Breast epithelium (tissue), 4 donors: ENCODE measurements around the gene TDRD5. TPM values are rescaled to one million over a fixed set of nuclear protein-coding genes. Genes with fewer than 3 reads are reported as not detected.
A peak's percentile ranks its signal among the peaks of the same experiment; 100 is the strongest.

Experiments
- DNase-seq, 2 donors: peaks; one replicate each; pipeline ENCODE4 v3.0.0-alpha.2; 2019; ENCODE audit warnings: low spot score in 2 of 2
- H3K27ac ChIP-seq, 2 donors: fragments of 200-600 bp; sonication (generic) in 1 of 2; one replicate each; pipeline ENCODE4 v1.5.1; 2016 to 2019; ENCODE audit warnings: mild to moderate bottlenecking in 1 of 2
- H3K27me3 ChIP-seq, 2 donors: fragments of 200-600 bp; sonication (generic) in 1 of 2; one replicate each; pipeline versions ENCODE4 v1.5.1 to v1.6.0; 2017 to 2019; ENCODE audit warnings: control low read depth in 1 of 2, mild to moderate bottlenecking in 1 of 2
- H3K36me3 ChIP-seq: fragments of 200-600 bp; one replicate; pipeline ENCODE4 v1.5.1; 2019
- H3K4me1 ChIP-seq, 2 donors: fragments of 200-600 bp; sonication (generic); one replicate each; pipeline ENCODE4 v1.5.1; 2016 to 2019; ENCODE audit warnings: control low read depth in 1 of 2
- H3K4me3 ChIP-seq, 3 donors: fragments of 200-600 bp; sonication (generic); 1 replicate in 2 of 3; 2 replicates in 1 of 3; pipeline ENCODE4 v1.5.1; 2016 to 2019; ENCODE audit warnings: mild to moderate bottlenecking in 3 of 3, moderate library complexity in 2 of 3
- H3K9me3 ChIP-seq, 2 donors: fragments of 200-600 bp; sonication (generic) in 1 of 2; one replicate each; pipeline ENCODE4 v1.5.1; 2016 to 2019; ENCODE audit warnings: control low read depth in 1 of 2
- POLR2A ChIP-seq: fragments of 450-650 bp; IDR thresholded peaks from one replicate; pipeline ENCODE4 v1.6.1; 2016; ENCODE audit warnings: antibody characterized with exemption, mild to moderate bottlenecking, moderate library complexity
- POLR2AphosphoS5 ChIP-seq, 3 donors: sonication (generic); formaldehyde crosslinking; IDR thresholded peaks; one replicate each; pipeline ENCODE4 v1.6.1; 2017; ENCODE audit warnings: antibody characterized with exemption in 3 of 3
- intact Hi-C: fragments of 100-400 bp; cut with DNase I; formaldehyde crosslinking; loops from one replicate; pipeline ENCODE4 v1.15.1; 2023; ENCODE audit warnings: low total_unique reads
- total RNA-seq, 3 donors: library from RNA; depleted of rRNA; stranded (reverse); fragments of >200 nt; gene quantifications; one replicate each; pipeline ENCODE4 v1.1.0, GENCODE V29; 2016
- TF ChIP-seq, protein P1 (sequence below), 3 donors: fragments of 450-650 bp; IDR thresholded peaks; one replicate each; pipeline ENCODE4 v1.5.1; 2016 to 2017; ENCODE audit warnings: antibody characterized with exemption in 3 of 3, mild to moderate bottlenecking in 3 of 3, moderate library complexity in 3 of 3

Gene TDRD5
- total RNA-seq, 3 donors from 2014 or later, result 0.96 to 5.7 (median 3.9) TPM

- H3K9me3 ChIP-seq, result no peaks in the 10 kb centered on the region
- no peaks in the 10 kb centered on the region for H3K4me1 ChIP-seq
- intact Hi-C loops, result no loop called here
- H3K4me3 ChIP-seq, result no peak overlapping the region
- no peak for TF ChIP-seq POLR2A
- TF ChIP-seq, protein P1, sequence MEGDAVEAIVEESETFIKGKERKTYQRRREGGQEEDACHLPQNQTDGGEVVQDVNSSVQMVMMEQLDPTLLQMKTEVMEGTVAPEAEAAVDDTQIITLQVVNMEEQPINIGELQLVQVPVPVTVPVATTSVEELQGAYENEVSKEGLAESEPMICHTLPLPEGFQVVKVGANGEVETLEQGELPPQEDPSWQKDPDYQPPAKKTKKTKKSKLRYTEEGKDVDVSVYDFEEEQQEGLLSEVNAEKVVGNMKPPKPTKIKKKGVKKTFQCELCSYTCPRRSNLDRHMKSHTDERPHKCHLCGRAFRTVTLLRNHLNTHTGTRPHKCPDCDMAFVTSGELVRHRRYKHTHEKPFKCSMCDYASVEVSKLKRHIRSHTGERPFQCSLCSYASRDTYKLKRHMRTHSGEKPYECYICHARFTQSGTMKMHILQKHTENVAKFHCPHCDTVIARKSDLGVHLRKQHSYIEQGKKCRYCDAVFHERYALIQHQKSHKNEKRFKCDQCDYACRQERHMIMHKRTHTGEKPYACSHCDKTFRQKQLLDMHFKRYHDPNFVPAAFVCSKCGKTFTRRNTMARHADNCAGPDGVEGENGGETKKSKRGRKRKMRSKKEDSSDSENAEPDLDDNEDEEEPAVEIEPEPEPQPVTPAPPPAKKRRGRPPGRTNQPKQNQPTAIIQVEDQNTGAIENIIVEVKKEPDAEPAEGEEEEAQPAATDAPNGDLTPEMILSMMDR (IDR thresholded peaks at IDR 0.05), result no peak
- no peak for TF ChIP-seq POLR2AphosphoS5 (IDR thresholded peaks at IDR 0.05)
- no peaks in the 10 kb centered on the region for H3K36me3 ChIP-seq
- no peak for DNase-seq
- H3K27me3 ChIP-seq, result peaks cover 0 to 44% of the 10 kb centered on the region in 2 donors
- H3K27ac ChIP-seq, result no peak overlapping the region
Measured at GRCh38 chr1:179576509-179576908, 15.1 kb upstream of the TDRD5 start.

- Histone ChIP-seq H3K27ac (no peak overlapping the region), H3K36me3 (no peaks in the 10 kb centered on the region), H3K4me1 (no peaks in the 10 kb centered on the region), H3K4me3 (no peak overlapping the region), H3K27me3 (no peaks in the 10 kb centered on the region), H3K9me3 (no peaks in the 10 kb centered on the region)
- intact Hi-C loops, result no loop called here
- no peak for DNase-seq
- TF ChIP-seq POLR2A (no peak), POLR2AphosphoS5 (IDR thresholded peaks at IDR 0.05) (no peak)
- TF ChIP-seq, protein P1 (IDR thresholded peaks at IDR 0.05), result no peak
Measured at GRCh38 chr1:179583771-179584320, 7.8 kb upstream of the TDRD5 start.

DNA sequence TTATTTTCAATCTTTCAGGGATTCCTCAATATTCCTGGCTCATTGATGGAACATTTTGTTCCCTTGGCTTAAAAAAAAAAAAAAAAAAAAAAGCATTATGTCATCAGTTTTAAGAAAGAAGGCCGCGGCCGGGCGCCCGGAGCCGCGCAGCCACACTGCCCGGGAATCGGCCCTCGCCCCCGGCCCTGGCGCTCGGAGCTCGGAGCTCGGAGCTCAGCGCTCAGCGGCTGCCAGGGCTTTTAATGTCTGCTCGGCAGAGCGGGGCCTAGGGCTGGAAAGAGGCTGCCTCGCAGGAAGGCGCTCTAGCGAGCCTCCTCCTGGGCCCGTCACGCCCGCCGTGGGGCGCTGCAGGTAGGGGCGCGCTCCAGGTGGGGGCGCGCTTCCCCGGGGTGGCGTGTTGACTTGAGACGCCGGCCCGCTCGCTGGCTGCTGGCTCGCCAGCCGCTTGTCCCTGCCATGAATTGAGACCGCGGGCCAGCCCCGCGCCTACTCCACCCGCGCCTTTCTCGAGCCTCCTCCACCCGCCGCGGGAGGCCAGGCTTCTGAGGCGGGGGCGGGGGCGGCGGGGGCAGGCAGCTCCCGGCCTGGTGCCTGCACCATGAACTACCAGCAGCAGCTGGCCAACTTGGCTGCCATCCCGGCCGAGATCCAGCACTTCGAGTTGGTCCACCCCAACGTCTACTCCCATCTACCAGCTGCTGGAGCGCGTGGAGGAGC is 5.4 kb upstream of the TDRD5 start:
- intact Hi-C loops, result no loop called here
- DNase-seq, result peak; percentile 59 to 69
- H3K4me1 ChIP-seq, result no peaks in the 10 kb centered on the region

DNA sequence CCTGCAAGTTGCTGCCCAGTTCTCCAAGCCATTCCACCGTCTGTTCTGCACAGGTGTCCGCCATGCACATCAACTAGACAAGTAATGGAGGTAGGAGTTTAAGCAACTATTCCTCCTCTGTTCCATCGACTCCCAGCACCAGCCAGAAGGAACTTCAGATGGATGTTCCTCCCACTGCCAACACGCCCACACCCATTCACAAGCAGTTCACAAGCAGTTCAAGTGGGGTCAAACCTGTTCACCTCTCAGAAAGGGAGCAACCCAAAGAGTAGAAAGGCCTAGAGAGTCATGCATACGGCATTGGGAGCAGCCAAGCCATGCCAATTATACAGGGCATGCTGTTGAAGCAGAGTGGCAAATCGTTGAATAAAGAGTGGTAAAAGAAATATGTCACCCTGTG is 4.3 kb upstream of the TDRD5 start:
- H3K27me3 ChIP-seq, result peaks cover 3 to 12% of the 10 kb centered on the region in 2 donors
- no peak overlapping the region for H3K27ac ChIP-seq
- no peaks in the 10 kb centered on the region for H3K9me3 ChIP-seq
- TF ChIP-seq, protein P1 (IDR thresholded peaks at IDR 0.05), result no peak
- no peak for TF ChIP-seq POLR2AphosphoS5 (IDR thresholded peaks at IDR 0.05)
- TF ChIP-seq POLR2A, result no peak
- H3K4me1 ChIP-seq, result no peaks in the 10 kb centered on the region
- no peak for DNase-seq
- no peaks in the 10 kb centered on the region for H3K36me3 ChIP-seq
- H3K4me3 ChIP-seq, result no peak overlapping the region
- intact Hi-C loops, result no loop called here

More for the DNA sequence above, 5.4 kb upstream of the TDRD5 start:
- no peaks in the 10 kb centered on the region for H3K36me3 ChIP-seq
- peak overlapping the region; percentile 44 to 67 (median 53) for H3K4me3 ChIP-seq
- H3K27me3 ChIP-seq, result peaks cover 0 to 2% of the 10 kb centered on the region in 2 donors
- H3K27ac ChIP-seq, result peak overlapping the region; percentile 56 to 81
- TF ChIP-seq, protein P1 (IDR thresholded peaks at IDR 0.05), result peak in 2 of 3 donors; percentile 49 to 51
- TF ChIP-seq POLR2AphosphoS5 (IDR thresholded peaks at IDR 0.05) (peak in 1 of 3 donors; percentile 21), POLR2A (no peak)
- H3K9me3 ChIP-seq, result no peaks in the 10 kb centered on the region

DNA sequence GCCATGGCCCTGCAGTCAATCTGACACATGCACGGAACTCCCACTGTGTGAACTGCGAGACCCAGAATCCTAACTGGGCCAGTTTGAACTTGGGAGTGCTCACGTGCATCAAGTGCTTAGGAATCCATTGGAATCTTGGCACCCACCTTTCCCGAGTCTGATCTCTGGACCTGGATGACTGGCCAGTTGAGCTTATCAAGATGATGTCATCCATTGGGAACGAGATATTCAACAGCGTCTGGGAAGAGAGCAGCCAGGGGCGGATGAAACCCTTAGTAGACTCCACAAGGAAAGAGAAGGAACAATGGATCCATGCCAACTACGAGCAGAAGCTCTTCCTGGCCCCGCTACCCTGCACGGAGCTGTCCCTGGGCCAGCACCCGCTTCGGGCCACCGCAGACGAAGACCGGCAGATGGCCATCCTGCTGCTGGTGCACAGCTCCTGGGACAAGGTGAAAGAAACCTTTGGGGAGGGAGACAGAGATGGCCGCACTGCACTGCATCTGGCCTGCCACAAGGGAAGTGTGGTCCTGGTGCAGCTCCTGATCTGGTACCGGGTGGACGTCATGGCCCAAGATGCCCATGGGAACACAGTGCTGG is 3.1 kb upstream of the TDRD5 start:
- DNase-seq, result no peak
- no peaks in the 10 kb centered on the region for H3K36me3 ChIP-seq
- H3K27ac ChIP-seq, result no peak overlapping the region
- no peaks in the 10 kb centered on the region for H3K4me1 ChIP-seq
- H3K4me3 ChIP-seq, result no peak overlapping the region
- H3K27me3 ChIP-seq, result peaks cover 3 to 12% of the 10 kb centered on the region in 2 donors
- TF ChIP-seq POLR2A (no peak), POLR2AphosphoS5 (IDR thresholded peaks at IDR 0.05) (no peak)
- TF ChIP-seq, protein P1 (IDR thresholded peaks at IDR 0.05), result no peak
- intact Hi-C loops, result no loop called here
- no peaks in the 10 kb centered on the region for H3K9me3 ChIP-seq
